Measurements from ENCODE around the gene EME1.

DNA sequence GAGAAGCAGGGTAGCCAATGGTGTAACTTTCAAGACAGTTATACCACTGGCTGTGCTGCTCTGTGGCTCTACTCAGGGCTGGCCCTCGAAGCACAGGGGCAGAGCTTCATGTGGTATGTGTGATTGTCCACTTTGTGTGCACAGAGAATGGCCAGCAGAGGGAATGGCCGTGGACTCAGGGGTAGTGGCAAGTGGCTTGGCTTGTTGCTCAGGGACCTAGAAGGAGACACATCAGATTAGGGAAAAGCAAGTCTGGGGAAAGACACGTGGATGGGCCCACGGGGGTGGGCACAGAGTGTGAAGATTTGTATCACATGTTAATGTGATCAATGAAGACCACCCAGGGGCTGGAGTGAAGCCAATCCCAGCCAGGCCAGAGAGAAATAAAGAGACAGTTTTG is 47.1 kb upstream of the EME1 start:
- no peak for TF ChIP-seq POLR2AphosphoS5 (IDR thresholded peaks at IDR 0.05; ENCODE audit: low read depth, low read length)
- no peak for TF ChIP-seq POLR2A (IDR thresholded peaks at IDR 0.05; ENCODE audit: low read depth, low read length)
- TF ChIP-seq TAF1 (IDR thresholded peaks at IDR 0.05; ENCODE audit: borderline replicate concordance, low read depth, low read length): no peak

All from GM12892 (cell line).